Prostate gland (tissue), 2 donors: ENCODE data around the gene NME1.

Source experiments
- POLR2A ChIP-seq: fragments of 450-650 bp; IDR thresholded peaks from one replicate; pipeline ENCODE4 v1.6.1; 2016; ENCODE audit warnings: antibody characterized with exemption, mild to moderate bottlenecking
- POLR2AphosphoS5 ChIP-seq: sonication (generic); formaldehyde crosslinking; IDR thresholded peaks from one replicate; pipeline ENCODE4 v1.6.1; 2017; ENCODE audit warnings: antibody characterized with exemption
- TF ChIP-seq, protein P1 (sequence below), 4 experiments: fragments of 200-600 bp in 2 of 4; fragments of 450-650 bp in 2 of 4; sonication (generic) in 2 of 4; IDR thresholded peaks; 1 replicate in 3 of 4; 2 replicates in 1 of 4; pipeline ENCODE4 v1.5.1; 2016 to 2019; ENCODE audit warnings: antibody characterized with exemption in 4 of 4, mild to moderate bottlenecking in 2 of 4, moderate library complexity in 2 of 4

DNA sequence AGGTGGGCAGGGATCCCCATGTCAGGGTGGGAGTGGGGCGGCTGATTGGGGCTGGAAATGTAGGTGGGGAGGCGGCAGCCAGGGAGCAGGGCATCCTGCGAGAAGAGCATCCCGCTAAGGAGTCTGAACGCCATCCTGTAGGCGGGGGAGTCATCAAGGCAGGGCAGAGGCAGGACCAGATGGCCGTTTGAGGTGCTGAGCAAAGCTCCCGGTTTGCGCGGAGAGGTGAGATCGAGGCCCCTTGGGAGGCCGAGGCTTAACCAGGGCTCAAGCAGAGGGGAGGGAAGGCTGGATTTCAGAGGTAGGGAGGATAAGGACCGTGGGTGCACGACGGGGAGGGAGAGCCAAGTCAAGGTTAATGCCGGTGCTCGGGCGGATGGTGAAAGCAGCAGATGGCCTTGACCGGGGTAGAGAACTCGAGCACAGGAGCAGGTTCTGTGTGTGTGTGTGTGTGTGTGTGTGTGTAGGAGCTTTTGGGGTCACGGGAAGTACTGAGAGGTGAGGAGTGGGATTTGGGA, 12.4 kb downstream of the NME1 start:
- TF ChIP-seq, protein P1, sequence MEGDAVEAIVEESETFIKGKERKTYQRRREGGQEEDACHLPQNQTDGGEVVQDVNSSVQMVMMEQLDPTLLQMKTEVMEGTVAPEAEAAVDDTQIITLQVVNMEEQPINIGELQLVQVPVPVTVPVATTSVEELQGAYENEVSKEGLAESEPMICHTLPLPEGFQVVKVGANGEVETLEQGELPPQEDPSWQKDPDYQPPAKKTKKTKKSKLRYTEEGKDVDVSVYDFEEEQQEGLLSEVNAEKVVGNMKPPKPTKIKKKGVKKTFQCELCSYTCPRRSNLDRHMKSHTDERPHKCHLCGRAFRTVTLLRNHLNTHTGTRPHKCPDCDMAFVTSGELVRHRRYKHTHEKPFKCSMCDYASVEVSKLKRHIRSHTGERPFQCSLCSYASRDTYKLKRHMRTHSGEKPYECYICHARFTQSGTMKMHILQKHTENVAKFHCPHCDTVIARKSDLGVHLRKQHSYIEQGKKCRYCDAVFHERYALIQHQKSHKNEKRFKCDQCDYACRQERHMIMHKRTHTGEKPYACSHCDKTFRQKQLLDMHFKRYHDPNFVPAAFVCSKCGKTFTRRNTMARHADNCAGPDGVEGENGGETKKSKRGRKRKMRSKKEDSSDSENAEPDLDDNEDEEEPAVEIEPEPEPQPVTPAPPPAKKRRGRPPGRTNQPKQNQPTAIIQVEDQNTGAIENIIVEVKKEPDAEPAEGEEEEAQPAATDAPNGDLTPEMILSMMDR (IDR thresholded peaks at IDR 0.05), result peak in 1 of 4 experiments; percentile 16
- TF ChIP-seq POLR2A (no peak), POLR2AphosphoS5 (no peak)
